Measurements from ENCODE around the gene TNFSF10.
"Not testable (repeated sequence)": the region's sequence is repeated elsewhere in the genome, so short reads cannot be mapped to it uniquely, and the experiment has no call there.

TNFSF10 gene

DNA sequence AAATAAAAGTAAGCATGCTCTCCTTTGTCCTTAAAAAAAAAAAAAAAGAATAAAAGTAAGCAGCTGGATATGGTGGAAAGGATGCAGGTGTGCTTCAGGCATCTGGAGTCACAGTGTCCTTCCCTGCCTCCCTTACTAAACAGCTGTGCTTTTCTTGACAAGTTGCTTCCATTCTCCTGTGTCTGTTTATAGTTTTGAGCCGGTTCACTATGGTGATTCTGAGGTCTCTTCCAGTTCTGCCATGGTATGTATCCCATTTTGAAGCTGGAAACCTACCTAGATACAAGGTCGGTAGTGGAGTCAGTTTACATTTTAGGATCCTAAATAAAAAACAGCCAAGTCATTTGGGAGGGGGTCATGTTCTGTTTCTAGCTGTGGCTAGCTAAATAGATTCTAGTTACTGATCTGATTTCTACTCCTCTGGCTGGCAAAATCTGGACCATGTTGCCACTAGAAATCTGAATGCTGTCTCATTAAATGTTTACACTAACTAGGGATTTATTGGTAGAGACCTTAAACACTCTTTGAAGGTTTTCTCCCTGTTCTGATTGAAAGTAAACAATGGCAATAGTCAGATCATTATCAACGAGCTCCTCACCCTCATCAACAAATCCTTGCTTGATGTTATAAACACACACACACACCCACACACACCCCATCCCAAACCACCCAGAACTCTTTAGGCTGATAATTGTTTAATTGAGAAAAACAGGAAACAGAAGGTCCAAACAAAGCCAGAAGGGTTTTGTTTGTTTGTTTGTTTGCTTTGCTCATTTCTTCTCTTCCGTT lies 7.9 kb downstream of the TNFSF10 start:
- H3K4me3 ChIP-seq (ENCODE audit: extremely low read depth, insufficient read depth, low read length, poor library complexity, severe bottlenecking), result no peak overlapping the region
- peak overlapping the region; percentile 49 for H3K27ac ChIP-seq (ENCODE audit: low read depth, low read length, severe bottlenecking)
- 81 to 100% methylated on average over 2 of the region's 4 CpGs for WGBS, 2 experiments (ENCODE audit: insufficient coverage in 2 of 2)
- H3K36me3 ChIP-seq (ENCODE audit: control insufficient read depth, insufficient read depth, low read length), result no peaks in the 10 kb centered on the region
- peaks cover 4% of the 10 kb centered on the region for H3K9me3 ChIP-seq (ENCODE audit: control insufficient read depth, low read length)
- H3K4me1 ChIP-seq (ENCODE audit: control insufficient read depth, insufficient read depth, low read length, poor library complexity, severe bottlenecking), result peaks cover 10% of the 10 kb centered on the region

DNA sequence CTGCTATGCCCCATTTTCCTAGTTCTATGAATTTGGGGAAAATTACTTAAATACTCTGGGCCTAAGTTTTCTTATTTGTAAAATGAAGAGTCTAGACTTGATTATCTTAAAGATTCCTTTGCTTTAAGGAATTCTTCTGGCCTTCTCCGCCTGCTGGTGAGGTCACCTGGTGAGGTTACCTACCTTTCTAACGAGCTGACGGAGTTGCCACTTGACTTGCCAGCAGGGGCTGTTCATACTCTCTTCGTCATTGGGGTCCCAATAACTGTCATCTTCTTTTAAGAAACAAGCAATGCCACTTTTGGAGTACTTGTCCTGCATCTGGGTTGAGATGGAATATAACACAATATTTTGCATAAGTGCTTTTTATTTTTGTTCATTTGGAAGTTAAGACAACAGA lies 8.6 kb downstream of the TNFSF10 start:
- 76 to 80% methylated on average over 1 to 4 of the region's 4 CpGs for WGBS, 2 experiments (ENCODE audit: insufficient coverage in 2 of 2)
- Histone ChIP-seq H3K4me1 (ENCODE audit: control insufficient read depth, insufficient read depth, low read length, poor library complexity, severe bottlenecking) (peaks cover 10% of the 10 kb centered on the region), H3K36me3 (ENCODE audit: control insufficient read depth, insufficient read depth, low read length) (no peaks in the 10 kb centered on the region), H3K9me3 (ENCODE audit: control insufficient read depth, low read length) (peaks cover 4% of the 10 kb centered on the region), H3K27ac (ENCODE audit: low read depth, low read length, severe bottlenecking) (no peak overlapping the region), H3K4me3 (ENCODE audit: extremely low read depth, insufficient read depth, low read length, poor library complexity, severe bottlenecking) (no peak overlapping the region)

DNA sequence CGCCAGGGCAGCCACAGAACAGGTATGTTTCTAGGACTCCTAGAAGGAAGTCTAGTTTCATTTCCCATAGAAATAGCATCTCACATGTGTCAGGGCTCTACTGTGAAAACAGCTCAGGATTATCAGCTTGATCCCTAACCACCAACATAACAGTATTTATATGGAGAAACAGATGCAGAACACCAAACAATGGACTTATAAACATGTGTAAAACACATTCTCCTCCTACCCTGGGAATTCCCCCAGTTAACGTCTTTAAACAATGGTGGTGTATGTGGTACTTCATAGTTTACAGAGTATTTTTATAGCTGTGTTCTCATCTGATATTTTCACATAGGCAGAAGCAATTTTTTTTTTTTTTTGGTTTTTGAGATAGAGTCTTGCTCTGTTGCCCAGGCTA lies 9.7 kb downstream of the TNFSF10 start:
- 100% methylated on average over 1 of the region's 2 CpGs; no CpG with 5 or more reads in 1 of the 2 experiments for WGBS, 2 experiments (ENCODE audit: insufficient coverage in 2 of 2)
- Histone ChIP-seq H3K27ac (ENCODE audit: low read depth, low read length, severe bottlenecking) (no peak overlapping the region), H3K36me3 (ENCODE audit: control insufficient read depth, insufficient read depth, low read length) (no peaks in the 10 kb centered on the region), H3K4me1 (ENCODE audit: control insufficient read depth, insufficient read depth, low read length, poor library complexity, severe bottlenecking) (peaks cover 10% of the 10 kb centered on the region), H3K4me3 (ENCODE audit: extremely low read depth, insufficient read depth, low read length, poor library complexity, severe bottlenecking) (no peak overlapping the region), H3K9me3 (ENCODE audit: control insufficient read depth, low read length) (peaks cover 4% of the 10 kb centered on the region)

DNA sequence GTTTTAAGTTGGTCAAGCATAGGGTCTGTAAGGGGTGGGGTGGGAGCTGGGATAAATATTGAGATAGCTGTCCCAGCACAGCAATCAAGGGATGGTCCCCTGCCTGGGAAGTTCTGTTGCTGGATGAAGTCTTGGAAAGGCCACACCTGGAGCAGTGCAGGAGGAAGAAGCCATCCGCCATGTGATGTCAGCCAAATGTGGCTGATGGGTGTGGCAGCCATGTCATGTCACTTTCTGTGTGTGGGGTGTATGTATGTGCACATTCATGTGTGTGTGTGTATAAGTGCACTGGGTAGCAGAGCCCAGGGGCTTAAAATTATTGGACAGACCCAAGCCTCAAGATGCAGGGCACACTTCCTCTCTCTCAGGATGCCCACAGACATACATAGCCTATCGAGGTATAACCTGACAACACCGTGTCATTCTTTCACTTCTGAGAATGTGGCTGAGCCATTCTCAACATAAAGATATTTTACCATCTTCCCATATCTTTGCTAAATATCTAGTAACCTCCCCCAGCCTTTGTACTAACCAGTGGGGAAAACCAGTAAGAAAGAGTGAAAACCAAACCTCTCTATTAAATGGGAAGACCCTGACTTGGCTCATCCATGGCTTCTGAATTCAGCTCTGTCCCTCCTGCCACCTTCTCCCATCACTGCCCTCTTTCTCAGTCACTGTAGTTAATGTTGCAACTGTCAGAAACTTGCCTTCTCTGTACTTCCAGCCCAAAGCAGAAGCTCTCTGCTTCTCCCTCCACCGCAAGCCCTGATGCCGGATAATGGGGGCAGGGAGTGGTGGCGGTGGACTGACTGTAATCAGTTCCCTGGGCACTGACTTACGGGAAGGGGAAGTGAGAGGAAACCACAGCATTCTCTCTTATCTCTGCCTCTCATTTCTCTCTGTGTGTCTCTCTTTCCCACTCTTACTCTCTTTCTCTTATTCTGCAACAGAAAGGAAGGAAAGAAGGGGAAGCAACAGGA lies 11.2 kb downstream of the TNFSF10 start:
- WGBS, 2 experiments (ENCODE audit: insufficient coverage in 2 of 2), result 97 to 98% methylated on average over 3 of the region's 7 CpGs
- Histone ChIP-seq H3K36me3 (ENCODE audit: control insufficient read depth, insufficient read depth, low read length) (no peaks in the 10 kb centered on the region), H3K4me1 (ENCODE audit: control insufficient read depth, insufficient read depth, low read length, poor library complexity, severe bottlenecking) (peaks cover 10% of the 10 kb centered on the region), H3K27ac (ENCODE audit: low read depth, low read length, severe bottlenecking) (no peak overlapping the region), H3K9me3 (ENCODE audit: control insufficient read depth, low read length) (peaks cover 4% of the 10 kb centered on the region), H3K4me3 (ENCODE audit: extremely low read depth, insufficient read depth, low read length, poor library complexity, severe bottlenecking) (no peak overlapping the region)

DNA sequence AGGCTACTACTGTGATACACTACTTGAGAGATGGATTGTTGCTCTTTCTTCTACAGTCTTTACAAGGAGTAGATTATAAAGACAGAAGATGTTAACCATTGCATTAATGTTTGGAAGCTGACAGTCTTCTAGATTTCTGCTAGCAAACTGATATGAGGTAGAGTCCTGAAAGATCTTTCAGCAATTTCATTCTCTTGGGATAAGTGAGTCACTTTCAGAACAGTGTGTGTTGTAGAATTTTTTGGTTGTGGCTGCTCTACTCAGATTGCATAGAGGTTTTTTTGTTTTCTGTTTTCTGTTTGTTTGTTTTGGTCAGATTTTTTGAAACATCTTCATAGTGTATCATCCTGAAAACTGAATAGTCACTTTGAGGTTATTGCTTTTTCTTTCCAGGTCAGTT lies 17.1 kb downstream of the TNFSF10 start:
- Histone ChIP-seq H3K4me3 (ENCODE audit: extremely low read depth, insufficient read depth, low read length, poor library complexity, severe bottlenecking) (no peak overlapping the region), H3K4me1 (ENCODE audit: control insufficient read depth, insufficient read depth, low read length, poor library complexity, severe bottlenecking) (no peaks in the 10 kb centered on the region), H3K27ac (ENCODE audit: low read depth, low read length, severe bottlenecking) (no peak overlapping the region), H3K9me3 (ENCODE audit: control insufficient read depth, low read length) (no peaks in the 10 kb centered on the region), H3K36me3 (ENCODE audit: control insufficient read depth, insufficient read depth, low read length) (no peaks in the 10 kb centered on the region)

DNA sequence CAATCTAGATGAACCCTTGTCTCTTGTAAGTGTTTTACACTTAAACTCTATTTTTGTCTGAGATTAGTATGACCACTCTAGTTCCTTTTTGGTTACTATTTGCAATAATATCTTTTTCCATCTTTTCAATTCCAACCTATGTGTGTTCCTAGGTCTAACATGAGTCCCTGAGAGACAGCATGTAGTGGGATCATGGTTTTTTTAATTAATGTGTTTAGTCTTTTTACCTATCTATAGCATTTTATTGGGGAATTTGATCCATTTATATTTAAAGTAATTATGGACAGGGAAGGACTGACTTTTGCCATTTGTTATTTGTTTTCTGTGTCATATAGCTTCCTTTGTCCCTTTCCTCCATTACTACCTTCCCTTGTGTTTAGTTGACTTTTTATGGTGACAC lies 21.7 kb downstream of the TNFSF10 start:
- H3K4me3 ChIP-seq (ENCODE audit: extremely low read depth, insufficient read depth, low read length, poor library complexity, severe bottlenecking), result no peak overlapping the region
- no peak overlapping the region for H3K27ac ChIP-seq (ENCODE audit: low read depth, low read length, severe bottlenecking)
- no peaks in the 10 kb centered on the region for H3K9me3 ChIP-seq (ENCODE audit: control insufficient read depth, low read length)
- no peaks in the 10 kb centered on the region for H3K4me1 ChIP-seq (ENCODE audit: control insufficient read depth, insufficient read depth, low read length, poor library complexity, severe bottlenecking)
- H3K36me3 ChIP-seq (ENCODE audit: control insufficient read depth, insufficient read depth, low read length), result no peaks in the 10 kb centered on the region

DNA sequence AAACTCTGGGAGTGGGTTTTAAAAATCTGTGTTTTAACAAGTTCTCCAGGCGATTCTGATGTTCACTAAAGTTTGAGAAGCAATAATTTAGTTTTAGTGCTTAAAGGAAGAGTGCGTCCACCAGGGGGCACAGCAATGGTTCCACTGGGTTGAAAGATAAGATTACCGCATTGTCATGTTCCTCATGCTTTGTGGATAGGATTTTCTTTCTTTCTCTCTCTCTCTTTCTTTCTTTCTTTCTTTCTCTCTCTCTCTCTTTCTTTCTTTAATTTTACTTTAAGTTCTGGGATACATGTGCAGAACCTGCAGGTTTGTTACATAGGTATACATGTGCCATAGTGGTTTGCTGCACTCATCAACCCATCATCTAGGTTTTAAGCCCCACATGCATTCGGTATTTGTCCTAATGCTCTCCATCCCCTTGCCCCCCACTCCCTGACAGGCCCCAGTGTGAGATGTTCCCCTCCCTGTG lies 33.0 kb downstream of the TNFSF10 start:
- H3K27ac ChIP-seq (ENCODE audit: low read depth, low read length, severe bottlenecking); H3K4me3 ChIP-seq (ENCODE audit: extremely low read depth, insufficient read depth, low read length, poor library complexity, severe bottlenecking); H3K36me3 ChIP-seq (ENCODE audit: control insufficient read depth, insufficient read depth, low read length); H3K9me3 ChIP-seq (ENCODE audit: control insufficient read depth, low read length); H3K4me1 ChIP-seq (ENCODE audit: control insufficient read depth, insufficient read depth, low read length, poor library complexity, severe bottlenecking): not testable (repeated sequence)
- WGBS, 2 experiments (ENCODE audit: insufficient coverage in 2 of 2), result 0 to 78% methylated on average over 1 to 2 of the region's 4 CpGs

DNA sequence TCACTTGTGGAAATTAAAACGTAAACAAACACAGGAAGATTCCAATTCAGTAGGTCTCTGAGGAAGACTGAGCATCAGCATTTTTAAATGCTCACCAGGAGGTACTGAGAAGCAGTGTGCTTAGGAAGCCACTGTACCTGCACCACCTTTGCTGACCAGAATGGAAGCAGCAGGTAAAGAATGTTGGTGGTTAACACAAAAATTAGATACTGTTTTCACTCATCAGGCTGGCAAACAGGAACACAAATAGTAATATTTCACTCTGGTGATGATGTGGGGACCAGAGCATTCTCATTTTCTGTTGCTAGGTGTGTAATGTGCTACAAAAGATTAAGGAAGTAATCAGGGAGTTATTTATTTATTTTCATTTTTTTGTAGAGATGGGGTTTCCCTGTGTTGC lies 45.1 kb downstream of the TNFSF10 start:
- no peaks in the 10 kb centered on the region for H3K4me1 ChIP-seq (ENCODE audit: control insufficient read depth, insufficient read depth, low read length, poor library complexity, severe bottlenecking)
- H3K36me3 ChIP-seq (ENCODE audit: control insufficient read depth, insufficient read depth, low read length), result no peaks in the 10 kb centered on the region
- no peaks in the 10 kb centered on the region for H3K9me3 ChIP-seq (ENCODE audit: control insufficient read depth, low read length)
- WGBS, 2 experiments (ENCODE audit: insufficient coverage in 2 of 2), result 77 to 100% methylated on average over 1 of the region's 1 CpG
- no peak overlapping the region for H3K27ac ChIP-seq (ENCODE audit: low read depth, low read length, severe bottlenecking)
- H3K4me3 ChIP-seq (ENCODE audit: extremely low read depth, insufficient read depth, low read length, poor library complexity, severe bottlenecking), result no peak overlapping the region

DNA sequence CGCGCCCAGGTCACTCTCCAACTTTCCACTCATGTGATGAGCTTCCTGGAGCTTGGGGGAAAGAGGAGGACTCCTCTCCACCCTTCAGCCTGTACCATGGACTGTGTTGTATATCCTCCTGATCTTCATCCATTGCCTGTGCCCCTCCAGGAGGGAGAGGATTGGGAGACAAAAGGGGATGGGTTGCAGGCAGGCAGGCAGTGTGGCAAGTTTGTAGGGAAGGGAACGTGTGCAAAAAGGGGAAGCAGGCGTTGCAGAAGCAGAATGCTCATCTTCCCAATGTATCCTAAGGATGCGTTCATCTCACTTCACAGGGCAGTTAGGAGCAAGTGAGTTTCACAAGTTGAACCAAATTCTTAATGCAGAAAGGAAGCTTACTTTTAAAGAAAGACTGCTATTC lies 46.9 kb downstream of the TNFSF10 start:
- Histone ChIP-seq H3K36me3 (ENCODE audit: control insufficient read depth, insufficient read depth, low read length) (no peaks in the 10 kb centered on the region), H3K27ac (ENCODE audit: low read depth, low read length, severe bottlenecking) (no peak overlapping the region), H3K4me3 (ENCODE audit: extremely low read depth, insufficient read depth, low read length, poor library complexity, severe bottlenecking) (no peak overlapping the region), H3K9me3 (ENCODE audit: control insufficient read depth, low read length) (no peaks in the 10 kb centered on the region), H3K4me1 (ENCODE audit: control insufficient read depth, insufficient read depth, low read length, poor library complexity, severe bottlenecking) (no peaks in the 10 kb centered on the region)
- 94 to 96% methylated on average over 3 to 4 of the region's 5 CpGs for WGBS, 2 experiments (ENCODE audit: insufficient coverage in 2 of 2)

DNA sequence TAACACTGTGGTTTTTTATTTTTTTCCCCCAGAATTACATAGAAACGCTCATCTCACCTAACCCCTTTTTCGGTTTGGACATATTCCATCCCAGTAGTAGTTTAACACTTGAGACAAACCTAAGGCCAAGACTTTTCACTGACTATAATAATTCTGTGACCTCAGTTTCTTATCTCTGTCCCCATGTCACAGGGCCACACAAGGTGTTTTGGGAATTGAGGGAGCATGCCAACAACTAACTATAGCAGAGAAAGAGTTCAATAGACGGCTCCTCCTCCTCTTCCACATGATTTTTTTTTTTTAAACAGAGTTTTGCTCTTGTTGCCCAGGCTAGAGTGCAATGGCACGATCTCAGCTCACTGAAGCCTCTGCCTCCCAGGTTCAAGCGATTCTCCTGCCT lies 47.5 kb downstream of the TNFSF10 start:
- Histone ChIP-seq H3K27ac (ENCODE audit: low read depth, low read length, severe bottlenecking) (no peak overlapping the region), H3K9me3 (ENCODE audit: control insufficient read depth, low read length) (no peaks in the 10 kb centered on the region), H3K4me3 (ENCODE audit: extremely low read depth, insufficient read depth, low read length, poor library complexity, severe bottlenecking) (no peak overlapping the region), H3K4me1 (ENCODE audit: control insufficient read depth, insufficient read depth, low read length, poor library complexity, severe bottlenecking) (no peaks in the 10 kb centered on the region), H3K36me3 (ENCODE audit: control insufficient read depth, insufficient read depth, low read length) (no peaks in the 10 kb centered on the region)
- WGBS, 2 experiments (ENCODE audit: insufficient coverage in 2 of 2), result 91 to 100% methylated on average over 4 to 5 of the region's 5 CpGs

DNA sequence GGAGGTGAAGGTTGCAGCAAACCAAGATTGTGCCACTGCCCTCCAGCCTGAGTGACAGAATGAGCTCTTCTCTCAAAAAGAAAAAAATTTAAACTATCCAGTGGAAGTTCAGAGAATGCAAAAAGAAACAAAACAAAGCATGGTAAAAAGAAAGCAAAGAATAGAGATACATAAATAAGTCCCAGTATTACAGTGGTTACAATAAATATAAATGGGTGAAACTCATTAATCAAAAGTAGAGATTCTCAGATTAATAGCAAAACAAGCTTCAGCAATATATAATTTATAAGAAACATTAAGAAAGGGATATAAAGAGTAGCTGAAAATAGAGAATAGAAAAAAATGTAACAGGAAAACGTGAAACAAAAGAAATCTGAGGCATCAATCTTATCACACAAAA lies 51.3 kb downstream of the TNFSF10 start:
- no CpG with 5 or more reads among the region's 1 CpG for WGBS, 2 experiments (ENCODE audit: insufficient coverage in 2 of 2)
- no peaks in the 10 kb centered on the region for H3K36me3 ChIP-seq (ENCODE audit: control insufficient read depth, insufficient read depth, low read length)
- H3K4me1 ChIP-seq (ENCODE audit: control insufficient read depth, insufficient read depth, low read length, poor library complexity, severe bottlenecking), result peaks cover 18% of the 10 kb centered on the region
- no peaks in the 10 kb centered on the region for H3K9me3 ChIP-seq (ENCODE audit: control insufficient read depth, low read length)
- H3K4me3 ChIP-seq (ENCODE audit: extremely low read depth, insufficient read depth, low read length, poor library complexity, severe bottlenecking), result no peak overlapping the region
- no peak overlapping the region for H3K27ac ChIP-seq (ENCODE audit: low read depth, low read length, severe bottlenecking)
